HUDEP-2 (cell line): ENCODE results near the gene ENTPD8.
"Not testable (repeated sequence)": the region's sequence is repeated elsewhere in the genome, so short reads cannot be mapped to it uniquely, and the experiment has no call there.

Experiments used
- DNase-seq, 76 experiments: peaks; one replicate each; lab custom pipeline; 2025; ENCODE audit not compliant: unreplicated experiment in 76 of 76; lab: John Stamatoyannopoulos, UW

ENTPD8 gene

DNA sequence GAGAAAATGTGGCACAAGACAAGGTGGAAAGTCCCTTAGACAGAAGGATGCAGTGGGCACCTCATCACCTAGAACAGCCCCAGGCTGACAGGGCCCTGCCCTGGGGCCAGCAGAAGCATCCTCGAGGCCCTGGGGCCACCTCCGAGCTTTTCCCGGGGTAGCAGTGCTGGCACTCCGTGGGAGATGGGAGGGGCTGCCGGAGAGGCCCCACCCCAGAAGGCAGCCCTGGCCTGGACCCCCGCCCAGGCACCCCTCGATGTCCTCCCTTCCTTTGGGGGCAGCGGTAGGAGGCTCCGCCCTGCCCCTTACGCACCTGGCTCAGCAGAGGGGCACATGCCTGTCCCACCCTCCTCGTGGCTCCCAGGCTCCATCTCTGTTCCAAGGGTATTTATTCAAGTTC, 35.7 kb upstream of the ENTPD8 start:
- DNase-seq: no peak

DNA sequence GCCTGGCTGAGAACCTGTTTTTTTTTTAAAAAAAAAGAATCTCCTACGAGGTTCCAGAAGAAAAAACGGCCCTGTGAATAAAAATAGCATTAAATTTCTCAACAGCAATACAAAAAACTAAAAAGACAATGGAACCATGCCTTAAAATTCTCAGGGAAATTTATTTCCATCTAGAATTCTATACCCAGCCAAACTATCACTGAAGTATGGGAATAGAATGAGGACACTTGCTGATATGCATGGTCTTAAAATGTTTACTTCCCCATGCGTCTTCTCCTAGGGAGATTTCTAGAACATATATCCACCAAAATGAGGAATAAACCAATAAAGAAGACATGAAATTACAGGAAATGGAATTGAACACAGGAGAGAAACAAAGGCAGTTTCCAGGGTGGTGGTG, 34.5 kb upstream of the ENTPD8 start:
- DNase-seq: no peak

DNA sequence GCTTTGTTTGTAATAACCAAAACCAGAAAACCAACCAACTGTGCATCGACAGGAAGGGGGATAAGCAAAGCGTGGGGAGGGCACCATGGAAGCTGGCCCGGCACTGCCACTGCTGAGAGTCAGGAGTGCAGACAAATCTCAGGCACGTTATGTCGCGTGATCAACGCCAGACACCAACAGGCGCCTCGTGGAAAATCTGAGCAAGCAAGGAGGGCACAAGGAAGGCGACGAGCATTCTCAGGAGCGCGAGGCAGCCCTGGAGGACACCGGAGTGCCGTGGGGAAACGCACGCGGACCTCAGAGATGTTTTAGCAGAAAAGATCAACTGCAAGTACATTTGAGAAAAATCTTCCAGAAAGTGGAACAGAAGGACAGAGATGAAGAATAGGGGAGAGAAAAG, 33.1 kb upstream of the ENTPD8 start:
- no peak for DNase-seq

DNA sequence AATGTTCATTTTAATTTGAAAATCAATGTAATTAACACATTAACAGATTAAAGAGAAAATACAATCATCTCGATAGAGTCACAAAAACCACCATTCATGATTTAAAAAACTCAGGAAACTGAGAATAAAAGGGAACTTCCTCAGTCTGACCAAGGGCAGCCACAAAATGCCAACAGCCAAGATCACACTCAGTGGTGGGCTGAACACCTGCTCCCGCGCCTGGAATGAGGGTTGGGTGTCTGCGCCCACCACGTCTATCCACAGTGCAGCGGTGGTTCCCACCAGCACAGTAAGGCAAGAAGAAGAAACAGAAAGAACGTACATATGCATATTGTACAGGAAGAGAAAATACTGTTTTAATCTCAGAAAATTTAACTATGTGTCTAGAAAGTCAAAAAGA, 29.6 kb upstream of the ENTPD8 start:
- DNase-seq: no peak

DNA sequence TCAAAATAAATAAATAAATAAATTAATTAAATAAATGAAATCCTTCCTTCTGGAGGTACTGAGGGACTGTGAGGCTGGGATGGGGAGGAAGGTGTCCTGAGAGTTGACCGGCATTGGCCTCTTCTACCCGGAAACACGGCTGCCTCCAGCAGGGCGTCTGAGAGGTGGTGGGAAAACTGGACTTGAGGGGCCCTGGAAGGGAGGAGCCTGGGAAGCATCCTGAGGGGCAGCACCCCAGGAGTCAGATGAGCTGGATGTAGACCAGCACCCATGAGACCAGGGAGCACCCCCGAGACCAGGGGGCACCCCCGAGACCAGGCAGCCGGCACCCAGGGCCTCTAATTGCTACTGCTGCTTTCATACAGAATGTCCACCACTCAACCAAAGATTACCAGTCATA, 26.7 kb upstream of the ENTPD8 start:
- no peak for DNase-seq

DNA sequence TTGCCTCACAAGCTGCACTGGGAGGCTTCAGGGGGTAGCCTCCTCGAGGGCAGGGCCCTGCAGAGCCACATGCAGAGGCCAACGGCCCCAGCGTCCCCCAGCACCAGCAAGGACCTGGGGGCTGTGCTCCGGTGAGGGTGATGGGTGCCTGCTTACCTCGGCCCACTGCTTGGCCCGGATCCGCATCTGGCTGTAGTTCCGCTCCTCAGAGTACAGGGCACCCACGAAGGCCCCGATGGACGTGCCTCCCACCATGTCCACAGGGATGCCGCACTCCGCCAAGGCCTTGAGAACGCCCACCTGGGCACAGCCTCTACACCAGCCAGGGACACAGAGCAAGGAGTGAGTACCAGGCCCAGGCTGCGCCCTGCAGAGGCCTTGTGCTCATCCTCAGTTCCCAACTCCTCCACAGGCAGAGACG, 26.0 kb upstream of the ENTPD8 start:
- no peak for DNase-seq

DNA sequence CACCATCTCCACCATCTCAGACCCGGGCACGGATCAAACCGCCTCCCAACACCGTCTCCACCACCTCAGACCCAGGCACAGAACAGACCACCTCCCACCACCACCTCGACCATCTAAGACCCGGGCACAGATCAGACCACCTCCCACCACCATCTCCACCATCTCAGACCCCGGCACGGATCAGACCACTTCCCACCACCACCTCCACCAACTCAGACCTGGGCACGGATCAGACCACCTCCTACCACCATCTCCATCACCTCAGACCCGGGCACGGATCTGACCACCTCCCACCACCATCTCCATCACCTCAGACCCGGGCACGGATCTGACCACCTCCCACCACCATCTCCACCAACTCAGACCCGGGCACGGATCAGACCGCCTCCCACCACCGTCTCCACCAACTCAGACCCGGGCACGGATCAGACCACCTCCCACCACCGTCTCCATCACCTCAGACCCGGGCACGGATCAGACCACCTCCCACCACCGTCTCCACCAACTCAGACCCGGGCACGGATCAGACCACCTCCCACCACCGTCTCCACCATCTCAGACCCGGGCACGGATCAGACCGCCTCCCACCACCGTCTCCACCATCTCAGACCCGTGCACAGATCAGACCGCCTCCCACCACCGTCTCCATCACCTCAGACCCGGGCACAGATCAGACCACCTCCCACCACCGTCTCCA, 25.4 kb upstream of the ENTPD8 start:
- DNase-seq: not testable (repeated sequence)

DNA sequence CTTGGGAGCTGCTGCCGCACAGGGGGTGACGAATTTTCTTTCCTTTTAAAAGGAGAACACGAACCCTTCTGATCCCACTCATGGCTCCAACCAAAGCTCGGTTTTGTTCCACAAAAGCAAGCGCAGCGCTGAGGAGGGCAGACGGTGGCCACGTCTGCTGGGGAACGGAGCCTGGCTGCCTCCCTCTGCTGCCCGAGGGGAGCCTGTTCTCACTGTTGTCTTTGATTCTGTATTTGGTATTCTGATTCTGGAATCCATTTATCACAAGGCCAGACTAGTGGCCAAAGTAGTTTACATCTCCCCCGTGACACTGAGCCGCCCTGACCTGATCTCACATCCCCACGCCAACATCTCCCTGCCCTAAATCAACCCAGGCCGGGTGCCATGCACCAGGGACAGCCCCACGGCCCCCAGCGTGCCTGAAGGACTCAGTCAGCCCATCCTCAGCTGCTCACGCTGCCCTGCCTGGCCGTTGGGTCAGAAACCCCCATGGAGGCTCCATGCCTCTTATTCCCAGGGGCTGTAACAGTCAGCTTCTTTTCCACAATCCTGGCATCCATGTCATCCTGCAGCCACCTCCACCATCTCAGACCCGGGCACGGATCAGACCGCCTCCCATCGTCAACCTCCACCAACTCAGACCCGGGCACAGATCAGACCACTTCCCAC, 24.7 kb upstream of the ENTPD8 start:
- DNase-seq: no peak

DNA sequence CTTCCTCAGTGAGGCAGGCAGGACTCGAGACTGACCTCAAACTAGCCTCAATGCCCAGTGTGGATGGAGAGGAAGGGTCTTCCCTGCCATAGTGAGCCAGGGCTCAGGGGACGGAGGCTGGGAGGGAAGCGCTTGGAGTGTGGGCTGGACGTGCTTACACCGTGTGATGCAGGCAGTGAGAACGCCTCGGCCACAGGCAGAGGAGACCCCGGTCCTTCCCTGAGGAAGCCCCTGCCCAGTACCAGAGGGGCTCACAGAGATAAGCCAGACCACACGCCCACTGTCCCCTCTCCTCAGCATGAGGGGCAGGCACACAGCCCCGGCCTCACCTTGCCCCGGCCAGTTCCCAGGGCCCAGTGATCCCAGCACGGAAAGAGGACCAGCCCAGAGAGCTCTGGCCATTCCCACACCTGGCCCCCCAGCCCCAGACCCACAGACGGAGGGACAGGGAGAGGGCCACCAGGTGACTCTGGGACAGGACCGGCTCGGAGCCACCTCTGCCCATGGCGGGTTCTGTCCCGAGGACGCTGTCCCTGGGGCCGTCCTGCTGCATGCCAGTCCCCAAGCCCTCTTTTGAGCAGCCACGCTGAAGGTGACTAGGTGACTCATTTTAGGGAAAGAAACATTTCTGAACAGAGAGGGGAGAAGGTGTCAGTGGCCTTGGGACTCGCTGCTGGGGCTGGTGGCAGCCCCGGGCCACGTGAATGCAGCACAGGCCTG, 24.0 kb upstream of the ENTPD8 start:
- DNase-seq: no peak

DNA sequence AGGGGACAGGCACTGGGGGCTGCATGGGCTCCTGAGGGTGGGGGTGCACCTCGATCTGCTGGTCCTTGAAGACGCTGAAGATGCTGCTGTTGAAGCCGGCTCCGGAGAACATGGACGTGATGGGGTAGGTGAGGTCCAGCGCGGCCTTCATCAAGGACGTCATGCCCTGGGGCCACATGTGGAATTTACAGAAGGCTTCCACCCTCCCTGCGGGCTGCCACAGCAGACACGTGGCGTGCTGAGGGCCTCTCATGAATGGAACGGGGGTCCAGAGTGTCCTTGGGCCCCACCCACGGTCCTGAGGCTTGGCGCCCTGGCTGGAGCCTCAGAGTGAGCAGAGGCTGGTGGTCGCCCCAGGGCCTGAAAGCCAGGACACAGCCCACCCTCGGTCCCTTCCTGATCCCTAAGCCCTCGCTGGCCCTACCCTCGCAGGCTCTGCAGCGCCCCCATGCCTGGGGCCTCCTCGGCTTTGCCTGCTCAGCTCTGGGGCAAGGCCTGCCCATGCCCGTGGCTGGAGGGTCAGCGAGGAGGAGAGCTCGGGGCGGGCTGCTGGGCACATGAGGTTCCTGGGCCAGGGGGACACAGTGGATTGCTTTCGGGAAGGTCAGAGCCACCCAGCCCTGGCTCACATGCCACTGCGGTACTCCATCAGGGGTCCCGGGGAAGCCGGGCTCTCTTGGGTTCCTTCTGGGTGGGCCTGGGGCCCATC, 23.3 kb upstream of the ENTPD8 start:
- no peak for DNase-seq

DNA sequence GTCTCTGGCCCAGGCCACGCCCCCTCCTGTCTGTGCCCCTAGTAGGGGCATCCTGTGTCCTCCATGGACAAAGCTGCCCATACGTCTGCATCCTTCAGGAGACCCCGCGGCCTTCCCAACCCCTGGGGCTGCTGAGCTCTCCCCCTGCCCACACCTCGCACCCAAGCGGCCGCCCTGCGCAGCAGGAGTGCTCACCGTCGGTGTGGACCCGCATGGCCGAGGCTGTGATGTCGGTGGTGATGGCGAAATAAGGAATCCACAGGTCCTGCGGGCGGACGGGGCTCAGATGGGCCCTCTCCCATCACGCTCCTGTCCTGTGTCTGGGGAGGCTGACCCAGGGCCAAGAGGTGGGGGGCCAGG, 22.8 kb upstream of the ENTPD8 start:
- no peak for DNase-seq

DNA sequence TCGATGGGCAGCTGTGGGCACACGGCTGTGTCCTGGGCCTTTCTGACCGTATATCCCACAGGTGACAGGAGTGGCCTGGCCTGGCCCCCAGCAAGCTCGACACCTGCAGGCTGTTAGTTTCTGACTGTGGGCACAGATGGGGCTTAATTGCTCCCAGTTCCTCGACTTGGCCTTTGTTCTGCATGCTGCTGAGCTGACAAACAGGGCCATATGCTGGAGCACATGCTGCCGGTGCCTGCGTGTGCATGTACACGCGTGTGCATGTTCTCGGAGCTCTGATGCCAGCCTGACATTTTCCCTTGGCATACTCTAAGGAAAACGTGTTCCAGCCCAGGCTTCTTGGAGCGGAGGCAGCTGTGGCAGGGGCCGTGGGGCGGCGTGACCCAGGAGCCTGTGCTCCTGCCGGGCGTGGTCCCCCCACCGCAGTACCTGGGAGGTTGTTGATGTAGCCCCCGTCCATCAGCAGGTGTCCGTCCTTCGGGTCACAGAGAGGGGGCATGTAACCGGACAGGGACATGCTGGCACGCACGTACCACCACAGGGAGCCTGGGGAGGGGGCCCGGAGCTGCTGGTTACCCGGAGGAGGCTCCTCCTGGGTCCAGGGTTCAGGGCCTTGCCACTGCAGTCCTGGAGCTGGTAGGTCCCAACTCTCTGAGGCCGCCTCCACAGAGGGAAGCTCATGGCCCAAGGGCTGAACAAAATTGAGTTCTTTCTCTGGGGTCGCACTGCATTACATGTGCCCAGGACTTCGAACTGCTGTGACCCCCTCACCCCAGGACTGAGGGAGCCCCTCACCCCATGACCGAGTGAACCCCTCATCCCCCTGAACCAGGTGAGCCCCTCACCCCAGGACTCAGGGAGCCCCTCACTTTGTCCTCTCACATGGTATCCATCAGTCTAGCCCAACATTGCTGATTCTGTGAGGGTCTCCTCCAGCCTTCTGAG, 22.1 kb upstream of the ENTPD8 start:
- DNase-seq: no peak

DNA sequence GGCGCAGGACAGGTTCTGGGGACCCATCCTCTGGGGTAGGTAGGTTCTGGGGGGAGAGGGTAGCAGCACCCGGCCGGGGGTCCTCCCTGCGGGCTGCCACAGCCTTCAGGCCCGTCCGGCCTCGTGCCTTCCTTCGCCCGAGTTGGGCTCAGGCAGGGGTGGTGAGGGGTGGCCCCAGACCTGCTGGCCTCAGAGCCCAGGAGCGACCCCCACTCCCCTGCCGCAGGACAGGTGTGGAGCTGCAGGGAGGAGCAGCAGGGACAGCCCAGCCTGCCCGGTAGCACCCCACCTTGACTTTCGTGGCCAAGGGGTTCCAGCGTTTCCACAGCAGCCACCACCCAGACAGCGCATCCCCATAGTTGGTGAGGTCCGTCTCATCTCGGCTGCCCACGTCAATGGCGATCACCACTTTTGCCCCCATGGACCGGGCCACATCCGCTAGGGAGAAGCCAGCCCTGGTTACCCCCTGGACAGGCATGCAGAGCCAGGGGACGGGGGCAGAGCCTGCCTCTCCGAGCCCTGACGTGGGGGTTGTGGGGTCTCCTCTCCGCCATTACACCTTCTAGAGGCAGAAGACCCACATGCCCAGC, 21.3 kb upstream of the ENTPD8 start:
- DNase-seq: no peak

DNA sequence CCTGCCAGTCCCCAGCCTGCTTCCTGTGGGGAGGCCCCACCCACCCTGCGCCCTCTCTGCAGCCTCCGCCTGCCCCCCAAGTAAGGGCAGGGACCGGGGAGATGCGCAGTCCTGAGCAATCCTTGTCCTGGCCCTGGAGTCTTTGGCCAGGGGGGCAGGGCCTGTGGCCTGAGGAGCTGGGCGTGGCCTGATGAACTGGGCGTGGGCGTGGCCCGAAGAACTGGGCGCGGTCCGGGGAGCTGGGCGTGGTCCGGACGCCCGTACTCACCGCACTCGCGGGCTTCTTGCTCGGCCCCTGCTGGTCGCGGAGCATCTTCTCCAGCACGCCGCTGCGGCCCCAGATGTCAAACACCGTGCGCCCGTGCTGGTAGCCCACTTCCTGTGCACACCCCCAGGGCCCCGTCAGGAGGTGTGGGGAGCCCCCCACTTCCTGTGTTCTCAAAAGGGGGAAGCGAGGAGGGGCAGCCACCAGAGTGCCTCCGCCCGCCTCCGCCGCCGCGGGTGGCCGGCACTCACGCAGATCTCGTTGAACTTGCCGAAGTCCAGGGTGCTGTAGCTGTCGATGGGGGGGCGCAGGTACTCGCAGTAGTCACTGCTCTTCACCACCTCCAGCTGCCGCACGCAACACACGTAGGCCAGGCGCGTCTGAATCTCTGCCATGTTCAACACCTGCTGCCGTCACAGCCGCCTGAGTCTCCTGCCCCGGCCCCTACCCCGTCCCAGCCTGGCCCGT, 20.7 kb upstream of the ENTPD8 start:
- peak in 65 of 76 experiments; percentile 5 to 78 (median 56) for DNase-seq

DNA sequence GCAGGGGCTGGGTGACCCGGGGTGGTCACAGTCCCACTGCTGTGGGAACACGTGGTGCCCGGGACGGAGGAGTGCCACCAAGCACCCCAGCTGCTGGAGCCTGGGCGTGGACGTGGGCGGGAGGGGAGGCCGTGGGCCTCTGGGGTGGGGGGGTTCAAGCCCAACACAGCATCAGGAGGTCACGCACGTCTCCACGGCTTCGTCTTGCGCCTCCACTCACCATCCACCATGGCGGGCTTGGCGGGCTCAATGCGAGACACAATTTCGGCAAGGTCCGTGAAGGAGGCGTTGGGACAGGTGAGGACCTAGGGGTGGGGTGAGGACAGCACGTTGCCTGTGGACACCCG, 20.1 kb upstream of the ENTPD8 start:
- DNase-seq: no peak

DNA sequence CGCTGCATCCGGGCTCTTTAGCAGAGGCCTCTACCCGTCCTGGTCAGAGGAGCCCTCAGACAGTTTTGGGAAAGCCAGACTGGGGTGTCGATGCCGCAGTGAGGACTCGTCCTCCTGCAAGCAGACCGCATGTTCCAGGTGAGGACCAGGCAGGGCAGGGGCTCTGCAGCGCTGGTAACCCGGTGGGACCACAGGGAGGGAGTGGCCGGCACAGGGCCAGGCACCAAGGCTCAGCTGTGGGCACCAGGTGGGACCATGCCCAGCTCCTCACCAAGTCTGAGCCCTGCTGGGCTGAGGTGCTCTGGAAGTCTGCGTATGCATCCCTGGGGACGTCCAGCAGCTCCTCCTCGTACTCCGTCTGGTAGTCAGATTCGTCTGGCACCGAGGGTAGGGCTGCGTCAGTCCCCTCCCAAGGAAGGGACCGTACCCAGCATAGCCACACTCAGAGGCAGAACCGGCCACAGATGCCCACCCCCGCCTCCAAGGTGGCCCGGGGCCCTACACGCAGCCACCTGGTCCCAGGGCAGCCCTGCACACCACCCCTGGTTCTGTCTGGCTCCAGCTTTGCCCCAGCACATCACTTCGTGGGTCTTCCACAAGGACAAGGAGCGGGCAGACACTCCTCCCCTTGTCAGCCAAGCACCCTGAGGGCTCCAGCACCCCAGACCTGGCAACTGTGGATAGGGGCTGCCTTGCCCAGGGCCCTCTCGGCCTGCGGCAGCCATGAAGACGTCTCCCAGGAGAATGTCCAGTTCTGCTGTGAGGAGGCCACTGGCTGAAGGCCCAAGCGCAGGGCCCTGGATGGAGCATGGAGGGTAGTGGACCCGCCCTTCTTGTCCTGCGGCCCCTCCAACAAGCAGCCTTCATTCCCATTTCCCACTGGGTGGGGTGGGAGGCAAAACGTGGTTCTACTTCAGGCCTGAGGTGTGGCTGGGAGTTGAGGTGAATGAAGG, 19.5 kb upstream of the ENTPD8 start:
- DNase-seq: no peak

DNA sequence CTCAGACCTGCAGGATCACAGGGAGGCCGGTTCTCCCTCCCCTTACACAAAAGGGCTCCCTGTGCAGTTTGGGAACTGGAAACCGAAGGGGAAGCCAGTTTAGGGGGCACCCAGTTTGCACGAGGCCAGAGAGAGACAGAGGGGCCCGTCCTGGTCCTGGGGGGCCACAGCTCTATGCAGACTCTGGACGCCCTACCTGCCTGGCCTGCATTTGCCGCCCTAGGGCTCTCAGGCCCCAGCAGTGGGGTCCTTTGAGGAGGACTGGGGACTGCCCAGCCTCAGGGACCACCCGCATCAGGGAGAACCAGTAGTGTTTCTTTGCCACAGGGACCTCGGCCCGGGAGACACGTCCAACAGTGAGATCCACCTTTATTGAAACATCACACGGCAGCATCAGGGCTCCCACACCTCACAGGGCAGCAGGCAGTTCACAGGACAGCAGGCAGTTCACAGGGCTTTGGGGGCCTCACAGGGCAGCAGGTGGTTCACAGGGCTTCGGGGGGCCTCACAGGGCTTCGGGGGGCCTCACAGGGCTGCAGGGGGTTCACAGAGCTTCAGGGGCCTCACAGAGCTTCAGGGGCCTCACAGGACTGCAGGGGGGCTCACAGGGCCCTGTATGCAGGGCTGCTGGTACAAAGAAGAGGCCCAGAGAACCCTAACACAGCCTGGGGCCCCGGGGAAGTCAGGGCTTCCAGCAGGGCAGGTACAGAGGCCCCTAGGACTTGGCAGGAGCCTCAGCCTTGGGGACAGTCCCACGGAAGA, 18.6 kb upstream of the ENTPD8 start:
- DNase-seq: peak in 7 of 76 experiments; percentile 3 to 77 (median 24)
